Measurements from ENCODE around the gene INCA1.

INCA1 gene

DNA sequence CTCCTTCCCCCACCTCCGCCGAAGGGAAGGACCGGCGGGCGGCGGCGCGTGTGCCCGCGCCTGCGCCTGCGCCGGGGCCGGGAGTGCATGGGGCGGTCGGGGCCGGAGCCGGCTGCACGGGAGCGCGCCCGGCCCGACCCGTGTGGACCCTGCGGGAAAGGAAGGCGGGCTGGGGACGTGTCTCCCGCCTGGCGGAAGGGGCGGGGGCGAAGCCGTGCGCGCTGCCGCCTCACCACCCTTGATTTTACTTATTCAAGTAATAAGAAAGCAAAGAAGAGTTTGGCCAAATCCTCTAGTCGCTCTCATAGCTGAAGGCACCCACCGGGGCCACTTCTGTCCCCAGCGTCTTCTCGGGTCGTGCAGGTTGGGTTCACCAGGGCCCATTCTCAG lies 48.4 kb downstream of the INCA1 start:
- no peak for DNase-seq (ENCODE audit: low read depth in 2 of 2)

DNA sequence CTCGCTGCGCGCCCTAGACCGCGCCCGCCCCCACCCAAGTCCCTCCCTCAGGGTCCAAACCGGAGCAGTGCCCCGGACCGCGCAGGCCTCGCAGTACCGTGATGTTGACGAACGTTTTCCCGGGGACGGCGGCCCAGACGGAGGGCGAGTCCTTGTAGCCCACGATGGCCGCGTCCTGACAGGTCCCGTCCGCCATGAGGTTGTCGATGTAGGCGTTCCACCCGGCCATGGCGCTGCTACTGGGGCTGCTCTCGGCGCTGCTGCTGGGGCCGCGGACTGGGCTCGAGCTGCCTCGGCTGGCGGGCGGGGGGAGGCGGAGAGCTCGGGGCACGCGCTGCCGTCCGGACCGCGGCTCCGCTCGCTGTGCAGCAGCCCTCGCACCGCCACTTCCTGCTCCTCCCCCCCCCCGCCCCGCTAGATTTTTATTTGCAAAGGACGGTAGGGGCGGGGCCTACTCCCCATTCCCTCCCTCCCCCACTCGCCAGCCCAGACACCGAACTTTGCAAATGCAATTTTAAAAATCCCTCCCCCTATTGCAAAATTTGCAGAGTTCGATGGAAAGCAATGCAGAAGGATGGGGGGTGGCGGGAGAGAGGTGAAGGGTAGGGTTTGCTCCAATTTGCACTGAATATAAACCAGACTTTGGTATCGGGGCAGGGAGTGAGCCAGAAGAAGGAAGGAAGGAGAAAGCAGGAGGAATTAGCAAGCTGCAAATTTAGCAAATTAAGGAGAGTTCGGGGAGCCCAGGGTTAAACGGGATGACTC lies 49.0 kb downstream of the INCA1 start, which contains the start of gene PFN1:
Gene PFN1 (minus strand): TSS at position 365 of the 765 bp plus-strand sequence. CDS start 136 bp downstream, at position 229.
- DNase-seq (ENCODE audit: low read depth in 2 of 2), result peak; percentile 78 to 82

DNA sequence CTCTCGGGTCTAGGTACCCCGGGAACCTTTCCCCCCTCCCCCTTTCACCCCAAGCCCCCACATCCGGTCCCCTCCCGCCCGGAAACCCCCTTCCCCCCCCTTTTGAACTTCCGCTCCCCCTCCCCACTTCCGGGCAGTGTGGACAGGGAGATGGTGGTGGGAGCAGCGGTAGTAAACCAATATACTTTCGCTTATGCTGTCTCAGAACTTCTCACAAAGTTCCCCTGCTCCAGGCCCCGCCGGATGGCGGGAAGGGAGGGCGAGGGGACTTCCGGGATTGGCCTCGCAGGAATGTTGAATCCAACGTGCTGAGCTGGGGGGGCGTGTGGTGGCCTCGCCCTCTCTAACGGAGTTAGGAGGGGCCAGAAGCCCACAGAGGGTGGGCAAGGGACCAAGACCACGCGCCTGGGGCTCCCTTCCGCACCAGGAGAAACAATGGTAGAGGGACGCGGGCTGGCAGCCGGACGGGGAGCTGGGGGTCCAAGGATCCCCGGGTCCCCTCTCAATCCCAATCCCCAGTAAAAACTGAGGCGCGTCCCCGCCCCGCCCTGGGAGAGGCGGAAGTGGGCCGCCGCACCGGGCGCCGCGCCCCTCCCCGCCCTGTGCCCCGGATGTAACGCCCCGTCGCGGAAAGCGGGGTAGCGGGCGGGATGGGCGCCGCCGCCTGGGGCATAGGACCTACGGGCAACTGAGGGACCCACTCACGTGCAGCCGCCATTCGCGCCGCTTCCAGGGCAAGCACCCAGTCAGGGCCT lies 49.7 kb downstream of the INCA1 start:
- DNase-seq (ENCODE audit: low read depth in 2 of 2), result no peak

DNA sequence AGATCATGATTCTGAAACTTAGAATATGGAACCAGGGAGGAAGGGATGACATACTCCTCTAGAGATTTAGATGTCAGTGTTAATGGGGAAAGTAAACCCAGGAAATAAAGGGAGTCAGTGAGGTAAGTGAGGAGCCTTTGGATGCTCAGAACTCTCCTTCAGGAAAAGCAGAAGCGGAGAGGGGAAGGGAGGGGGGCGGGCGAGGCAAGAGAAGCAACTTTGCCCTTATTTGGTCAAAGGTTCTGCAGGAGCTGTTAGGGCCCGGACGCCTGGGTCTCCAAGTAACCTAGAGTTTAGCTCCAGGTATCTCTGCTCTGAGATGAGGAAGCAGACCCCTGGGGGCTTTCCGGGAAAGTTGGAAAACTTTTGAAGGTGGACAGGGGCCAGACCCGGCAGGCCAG lies 50.3 kb downstream of the INCA1 start:
- DNase-seq (ENCODE audit: low read depth in 2 of 2), result no peak

DNA sequence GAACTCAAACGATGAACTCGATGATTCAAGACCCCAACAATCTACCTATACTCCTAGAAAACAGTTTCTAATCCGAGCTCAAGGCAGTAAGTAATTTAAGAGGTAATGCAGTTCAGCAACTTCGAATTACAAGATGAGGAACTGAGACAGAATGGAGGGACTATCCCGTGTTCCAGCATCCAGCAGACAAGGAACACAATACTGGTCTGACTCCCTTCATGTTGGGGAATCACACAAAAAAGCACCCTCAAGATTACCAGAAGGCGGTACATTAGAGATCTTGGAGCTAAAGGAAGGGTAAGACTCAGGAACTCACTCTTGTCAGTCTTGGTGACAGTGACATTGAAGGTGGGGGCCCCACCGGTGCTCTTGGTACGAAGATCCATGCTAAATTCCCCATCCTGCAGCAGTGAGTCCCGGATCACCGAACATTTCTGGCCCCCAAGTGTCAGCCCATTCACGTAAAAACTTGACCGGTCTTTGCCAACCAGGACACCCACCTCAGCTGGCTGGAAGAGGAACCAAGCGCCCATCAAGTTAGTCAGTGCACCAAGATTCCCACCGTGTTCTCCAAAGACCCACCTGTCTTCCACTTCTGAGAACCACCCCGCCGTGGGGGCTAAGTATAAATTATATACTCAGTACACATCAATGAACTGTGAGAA lies 50.9 kb downstream of the INCA1 start:
- DNase-seq (ENCODE audit: low read depth in 2 of 2), result no peak

DNA sequence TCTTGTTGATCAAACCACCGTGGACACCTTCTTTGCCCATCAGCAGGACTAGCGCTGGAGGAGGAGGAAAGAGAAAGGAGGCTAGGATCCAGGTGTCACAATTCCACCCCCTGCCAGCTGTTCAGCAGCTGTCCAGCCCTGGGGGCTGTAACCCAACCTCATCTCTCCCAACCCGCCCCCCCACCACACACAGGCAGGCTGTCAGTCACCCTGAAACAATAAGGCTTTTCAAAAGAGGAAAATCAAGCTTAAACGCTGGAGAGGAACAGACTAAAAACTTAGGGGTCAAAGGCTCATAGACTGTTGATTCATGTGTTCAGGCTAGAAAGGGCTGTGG lies 51.4 kb downstream of the INCA1 start:
- DNase-seq (ENCODE audit: low read depth in 2 of 2), result no peak

DNA sequence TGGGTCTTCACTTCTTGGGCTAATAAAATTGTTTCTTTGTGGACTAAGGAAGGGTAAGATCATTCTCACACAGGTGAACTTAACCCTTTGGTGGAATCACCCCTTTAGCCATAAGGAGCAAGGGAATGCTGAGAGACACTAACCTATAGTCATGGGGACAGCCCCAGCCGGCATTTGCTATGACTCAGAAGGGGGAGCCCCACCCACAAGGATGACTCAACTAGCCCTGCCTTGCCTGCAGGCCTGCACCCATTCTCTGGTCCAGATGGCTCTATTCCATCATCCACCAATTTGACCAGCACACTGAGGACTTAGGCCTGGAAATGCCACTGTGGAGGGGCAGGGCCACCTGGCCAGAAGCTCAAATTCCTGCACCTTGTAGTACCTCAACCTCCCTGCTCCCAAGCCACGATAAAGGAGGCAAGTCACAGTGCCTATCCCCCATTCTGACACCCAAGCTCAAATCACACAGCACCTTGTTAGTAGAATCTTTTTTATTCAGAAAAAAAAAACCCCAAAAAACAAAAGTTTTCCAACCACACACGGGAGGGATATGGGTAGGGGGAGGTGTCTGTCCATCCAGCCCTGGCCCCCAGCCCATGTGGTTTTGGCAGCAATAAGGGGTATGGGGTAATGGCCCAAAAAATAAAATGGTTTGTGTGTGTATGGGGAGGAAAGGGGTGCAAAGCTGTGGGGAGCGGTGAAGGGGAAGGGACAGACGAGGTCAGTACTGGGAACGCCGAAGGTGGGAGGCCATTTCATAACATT lies 52.0 kb downstream of the INCA1 start:
- peak in 1 of 2 donors; percentile 75 for DNase-seq (ENCODE audit: low read depth in 2 of 2)

DNA sequence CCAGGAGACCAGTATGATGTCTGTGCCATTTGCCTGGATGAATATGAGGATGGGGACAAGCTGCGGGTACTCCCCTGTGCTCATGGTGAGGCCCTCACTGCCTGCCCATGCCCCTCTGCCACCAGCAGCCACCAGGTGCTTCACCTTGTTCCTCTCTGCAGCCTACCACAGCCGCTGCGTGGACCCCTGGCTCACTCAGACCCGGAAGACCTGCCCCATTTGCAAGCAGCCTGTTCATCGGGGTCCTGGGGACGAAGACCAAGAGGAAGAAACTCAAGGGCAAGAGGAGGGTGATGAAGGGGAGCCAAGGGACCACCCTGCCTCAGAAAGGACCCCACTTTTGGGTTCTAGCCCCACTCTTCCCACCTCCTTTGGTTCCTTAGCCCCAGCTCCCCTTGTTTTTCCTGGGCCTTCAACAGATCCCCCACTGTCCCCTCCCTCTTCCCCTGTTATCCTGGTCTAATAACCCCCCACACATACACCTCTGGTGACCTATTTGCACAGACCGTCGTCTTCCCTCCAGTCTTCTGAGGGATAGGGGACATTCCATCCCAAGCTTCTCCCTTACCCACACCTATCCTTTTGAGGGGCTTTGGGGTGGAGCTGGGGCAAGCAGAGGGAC lies 52.7 kb downstream of the INCA1 start:
- DNase-seq (ENCODE audit: low read depth in 2 of 2), result no peak

DNA sequence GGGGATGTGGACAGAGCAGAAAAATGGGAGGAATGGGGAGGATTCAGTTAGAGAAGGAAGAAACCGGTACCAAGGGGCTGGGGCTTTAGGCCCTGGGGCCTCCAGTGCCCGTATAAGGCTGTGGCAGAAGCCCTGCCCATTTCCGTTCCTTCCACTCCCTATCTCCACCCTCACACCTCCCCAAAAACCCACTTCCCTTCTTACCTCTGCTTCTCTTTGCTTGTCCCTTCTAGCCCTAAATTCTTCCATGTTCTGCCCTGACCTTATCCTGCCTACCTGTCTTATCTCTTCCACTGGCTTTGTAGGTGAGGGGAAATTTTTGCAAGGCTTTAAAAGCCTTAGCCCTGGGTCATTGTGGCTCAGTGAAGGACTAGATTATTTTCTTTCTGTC lies 53.2 kb downstream of the INCA1 start:
- no peak for DNase-seq (ENCODE audit: low read depth in 2 of 2)

DNA sequence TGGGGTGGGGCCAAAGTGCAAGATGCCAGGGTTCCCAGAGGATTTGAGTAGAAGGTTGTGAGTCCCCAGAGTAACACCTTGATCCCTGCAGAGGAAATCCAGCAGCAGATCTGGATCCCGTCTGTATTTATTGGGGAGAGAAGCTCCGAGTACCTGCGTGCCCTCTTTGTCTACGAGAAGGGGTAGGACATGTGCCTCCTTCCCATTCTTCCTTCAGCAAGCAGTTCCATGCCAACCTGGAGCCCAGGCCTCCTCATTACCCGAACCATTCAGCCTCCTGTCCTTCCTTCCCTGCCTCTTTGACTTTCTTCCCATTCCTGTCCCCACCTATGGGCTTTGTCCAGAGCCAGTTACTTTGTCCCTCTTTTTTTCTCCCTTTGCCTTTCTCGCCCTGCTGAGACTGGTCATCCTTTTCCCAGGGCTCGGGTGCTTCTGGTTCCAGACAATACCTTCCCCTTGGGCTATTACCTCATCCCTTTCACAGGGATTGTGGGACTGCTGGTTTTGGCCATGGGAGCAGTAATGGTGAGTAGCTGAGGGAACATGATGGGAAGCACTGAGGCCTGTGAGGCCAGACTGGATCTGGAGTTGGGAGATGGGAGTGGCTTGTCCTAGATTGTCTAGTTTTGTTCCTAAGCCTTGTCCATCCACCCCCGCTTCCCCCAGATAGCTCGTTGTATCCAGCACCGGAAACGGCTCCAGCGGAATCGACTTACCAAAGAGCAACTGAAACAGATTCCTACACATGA lies 54.4 kb downstream of the INCA1 start:
- no peak for DNase-seq (ENCODE audit: low read depth in 2 of 2)

DNA sequence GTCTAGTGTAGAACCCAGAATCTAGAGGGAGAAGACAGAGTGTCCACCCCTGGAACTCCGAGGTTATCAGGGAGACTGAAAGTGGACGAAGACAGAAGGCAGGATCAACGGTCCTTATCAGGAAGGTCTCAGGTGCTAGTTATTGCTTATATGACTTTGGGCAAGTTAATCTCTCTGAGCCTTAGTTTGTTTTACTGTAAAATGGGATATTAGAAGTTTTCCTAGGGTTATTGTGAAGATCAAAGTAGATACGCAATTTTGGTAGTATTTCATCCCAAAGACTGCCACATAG lies 56.1 kb downstream of the INCA1 start:
- DNase-seq (ENCODE audit: low read depth in 2 of 2), result no peak

DNA sequence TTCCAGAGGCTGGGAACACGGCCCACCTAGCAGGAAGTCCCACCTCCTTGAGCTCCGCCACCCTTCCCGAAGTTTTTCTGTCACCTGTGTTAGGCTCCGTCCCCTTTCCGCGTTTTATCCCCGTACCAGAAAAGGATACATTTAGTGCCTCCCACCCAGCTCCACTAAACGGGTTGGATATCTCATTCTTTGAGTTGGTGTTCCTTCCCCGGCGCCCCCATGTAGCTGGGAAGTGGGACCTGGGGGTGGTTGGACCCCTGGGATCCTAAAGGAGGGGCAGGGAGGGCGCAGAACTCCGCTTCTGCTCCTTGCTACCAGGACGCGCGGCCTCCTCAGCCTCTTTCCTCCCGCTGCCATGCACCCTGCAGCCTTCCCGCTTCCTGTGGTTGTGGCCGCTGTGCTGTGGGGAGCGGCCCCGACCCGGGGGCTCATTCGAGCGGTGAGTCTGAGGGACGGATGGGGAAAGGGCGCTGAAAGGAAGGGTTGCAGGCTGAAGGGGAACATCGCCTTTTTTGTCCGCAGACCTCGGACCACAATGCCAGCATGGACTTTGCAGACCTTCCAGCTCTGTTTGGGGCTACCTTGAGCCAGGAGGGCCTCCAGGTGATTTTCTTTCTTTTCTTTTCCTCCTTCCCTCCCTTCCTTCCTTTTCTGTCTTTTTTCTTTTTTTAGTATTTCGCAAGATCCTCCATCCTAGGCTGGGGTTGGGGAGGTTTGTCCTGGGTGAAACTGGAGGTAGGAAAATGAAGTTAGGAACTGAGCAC lies 56.6 kb downstream of the INCA1 start:
- no peak for DNase-seq (ENCODE audit: low read depth in 2 of 2)

DNA sequence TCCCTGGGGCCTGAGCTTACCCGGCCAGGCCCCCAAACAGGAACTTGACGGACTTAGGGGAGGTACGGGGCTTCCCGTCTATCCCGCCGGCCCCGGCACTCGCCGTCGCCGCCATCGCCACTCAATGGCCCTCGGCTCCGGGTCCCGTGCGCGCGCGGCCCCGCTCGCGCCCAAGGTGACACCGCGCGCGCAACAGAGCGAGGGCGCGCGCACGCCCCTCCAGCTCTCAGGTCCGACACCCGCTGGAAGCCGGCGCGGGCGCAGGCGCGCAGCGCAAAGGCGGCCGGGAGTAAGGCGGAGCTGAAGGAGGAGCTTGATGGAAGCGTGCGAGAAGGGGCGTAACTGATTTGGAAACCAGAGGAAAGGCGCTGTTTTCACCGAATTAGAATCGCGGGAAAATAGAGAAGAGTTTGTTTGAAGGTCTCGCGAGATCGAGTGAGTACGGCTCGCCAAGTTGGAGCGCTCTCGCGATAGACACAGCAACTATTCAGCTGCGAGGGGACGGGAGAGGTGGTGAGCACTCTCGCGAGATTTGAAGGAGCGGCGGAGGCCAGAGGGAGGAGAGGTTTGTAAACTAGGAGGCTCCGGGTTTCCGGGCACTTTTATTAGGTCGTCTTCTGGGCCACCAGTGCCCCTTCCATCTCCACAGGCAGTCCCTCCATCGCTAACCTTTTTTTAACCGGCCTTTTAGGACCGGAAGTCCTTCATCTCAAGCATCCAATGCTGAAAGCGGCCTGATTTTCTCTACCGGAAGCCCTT lies 57.3 kb downstream of the INCA1 start, which contains the start of the genes RNF167 and SLC25A11:
Gene RNF167 (plus strand): TSS at position 473 of the 759 bp plus-strand sequence. CDS start 642 bp downstream, outside the sequence.
Gene SLC25A11 (minus strand): TSS at position 251 of the 759 bp plus-strand sequence. CDS start 136 bp downstream, at position 115.
- DNase-seq (ENCODE audit: low read depth in 2 of 2), result peak; percentile 80 to 90

DNA sequence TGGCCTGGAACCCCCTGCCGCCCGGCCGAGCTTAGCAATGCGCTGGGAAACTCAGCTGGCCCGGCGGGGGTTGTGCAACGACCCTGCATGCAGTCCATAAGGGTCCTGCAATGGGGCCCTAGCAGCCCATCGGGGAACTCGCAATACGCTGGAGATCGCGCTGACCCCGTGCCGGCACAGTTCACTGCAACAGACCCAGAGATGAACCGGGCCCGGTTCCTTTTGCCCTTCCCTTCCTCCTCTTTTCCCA lies 57.9 kb downstream of the INCA1 start:
- DNase-seq (ENCODE audit: low read depth in 2 of 2), result no peak

DNA sequence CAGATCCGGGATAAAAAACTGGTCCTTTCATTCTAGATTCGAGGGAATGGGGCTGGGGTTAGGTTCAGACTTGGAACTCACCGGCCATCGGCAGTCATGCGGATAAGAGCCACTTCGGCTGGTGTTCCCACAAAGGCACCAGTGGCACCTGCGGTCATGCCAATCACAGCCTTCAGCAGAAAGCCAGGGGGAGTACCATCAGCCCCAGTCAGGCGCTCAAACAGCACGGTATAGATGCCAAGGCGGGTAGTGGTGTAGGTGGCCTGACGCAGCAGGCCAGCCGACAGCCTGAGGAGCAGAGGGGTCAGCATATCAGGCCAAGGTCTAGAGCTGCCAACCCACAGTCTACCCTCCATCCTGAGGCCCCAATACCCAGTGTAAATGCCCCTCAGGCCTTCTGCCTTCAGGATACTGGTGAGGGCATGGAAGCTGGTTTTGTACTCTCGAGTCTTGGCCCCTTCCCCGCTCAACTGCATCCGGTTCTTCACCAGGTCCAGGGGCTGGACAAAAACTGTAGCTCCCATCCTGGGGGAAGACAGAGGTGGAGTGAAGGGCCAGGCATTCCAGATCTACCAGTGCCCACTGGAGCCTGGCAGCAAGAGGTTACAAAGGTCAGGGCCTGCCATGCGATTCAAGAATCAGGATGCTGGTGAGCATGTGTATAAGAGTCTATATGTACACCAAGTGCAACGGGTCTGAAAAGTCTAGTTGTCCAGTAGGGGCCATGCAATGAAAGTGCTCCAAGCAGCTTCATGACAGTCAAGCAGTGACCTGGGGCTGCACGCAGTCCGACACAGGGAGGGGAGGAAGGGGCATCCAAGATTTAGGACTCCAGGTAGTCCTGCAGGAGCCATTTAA lies 58.4 kb downstream of the INCA1 start:
- DNase-seq (ENCODE audit: low read depth in 2 of 2), result no peak
